ENCODE data around the gene IFT122.
"Not testable (repeated sequence)": the region's sequence is repeated elsewhere in the genome, so short reads cannot be mapped to it uniquely, and the experiment has no call there.

DNA sequence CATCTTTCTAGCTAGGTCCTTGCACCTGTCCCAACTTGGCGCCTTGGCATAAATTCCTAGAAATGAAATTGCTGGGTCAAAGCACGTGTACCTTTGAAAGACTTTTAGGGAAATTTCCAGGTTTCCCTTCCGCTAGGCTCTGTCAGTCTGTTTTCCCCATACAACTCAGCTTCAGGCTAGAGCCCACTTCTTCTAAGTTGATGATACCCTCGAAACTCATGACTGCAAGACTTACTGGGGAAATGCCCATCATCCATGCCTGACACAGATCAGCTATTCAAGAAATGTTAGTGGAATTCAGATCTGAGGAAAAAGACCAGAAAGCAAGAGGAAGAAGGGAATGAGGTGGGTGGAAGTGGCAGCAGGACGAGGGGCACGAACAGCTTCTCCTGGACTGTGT, 45.1 kb downstream of the IFT122 start:
- not testable (repeated sequence) for TF ChIP-seq EZH2 (IDR thresholded peaks at IDR 0.05; ENCODE audit: insufficient read depth, low read length)
- TF ChIP-seq, protein P1, sequence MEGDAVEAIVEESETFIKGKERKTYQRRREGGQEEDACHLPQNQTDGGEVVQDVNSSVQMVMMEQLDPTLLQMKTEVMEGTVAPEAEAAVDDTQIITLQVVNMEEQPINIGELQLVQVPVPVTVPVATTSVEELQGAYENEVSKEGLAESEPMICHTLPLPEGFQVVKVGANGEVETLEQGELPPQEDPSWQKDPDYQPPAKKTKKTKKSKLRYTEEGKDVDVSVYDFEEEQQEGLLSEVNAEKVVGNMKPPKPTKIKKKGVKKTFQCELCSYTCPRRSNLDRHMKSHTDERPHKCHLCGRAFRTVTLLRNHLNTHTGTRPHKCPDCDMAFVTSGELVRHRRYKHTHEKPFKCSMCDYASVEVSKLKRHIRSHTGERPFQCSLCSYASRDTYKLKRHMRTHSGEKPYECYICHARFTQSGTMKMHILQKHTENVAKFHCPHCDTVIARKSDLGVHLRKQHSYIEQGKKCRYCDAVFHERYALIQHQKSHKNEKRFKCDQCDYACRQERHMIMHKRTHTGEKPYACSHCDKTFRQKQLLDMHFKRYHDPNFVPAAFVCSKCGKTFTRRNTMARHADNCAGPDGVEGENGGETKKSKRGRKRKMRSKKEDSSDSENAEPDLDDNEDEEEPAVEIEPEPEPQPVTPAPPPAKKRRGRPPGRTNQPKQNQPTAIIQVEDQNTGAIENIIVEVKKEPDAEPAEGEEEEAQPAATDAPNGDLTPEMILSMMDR (IDR thresholded peaks at IDR 0.05; ENCODE audit: insufficient read depth, low read depth, low read length), result not testable (repeated sequence)
